ENCODE data around the gene TMEM114.
"Not testable (repeated sequence)": the region's sequence is repeated elsewhere in the genome, so short reads cannot be mapped to it uniquely, and the experiment has no call there.

Gene TMEM114

GRCh38 chr16:8575399-8575798 lies 14.9 kb downstream of the TMEM114 start:
- no peak overlapping the region for H3K27ac ChIP-seq
- TF ChIP-seq ZFX (IDR thresholded peaks at IDR 0.05) (no peak), CTCF (conservative IDR thresholded peaks at IDR 0.05) (no peak)

GRCh38 chr16:8572919-8573724 lies 17.2 kb downstream of the TMEM114 start:
- TF ChIP-seq CTCF (conservative IDR thresholded peaks at IDR 0.05) = peak; percentile 60
- TF ChIP-seq ZFX (IDR thresholded peaks at IDR 0.05) = no peak
- H3K27ac ChIP-seq = no peak overlapping the region

GRCh38 chr16:8572063-8572918 lies 18.0 kb downstream of the TMEM114 start:
- no peak overlapping the region for H3K27ac ChIP-seq
- TF ChIP-seq ZFX (IDR thresholded peaks at IDR 0.05) (no peak), CTCF (conservative IDR thresholded peaks at IDR 0.05) (no peak)

- TF ChIP-seq ZFX (IDR thresholded peaks at IDR 0.05) (no peak), CTCF (conservative IDR thresholded peaks at IDR 0.05) (no peak)
- H3K27ac ChIP-seq = no peak overlapping the region
Measured at GRCh38 chr16:8571061-8571596, 19.2 kb downstream of the TMEM114 start.

GRCh38 chr16:8570393-8570792 lies 19.9 kb downstream of the TMEM114 start:
- not testable (repeated sequence) for H3K27ac ChIP-seq

- no peak for TF ChIP-seq ZFX (IDR thresholded peaks at IDR 0.05)
- no peak for TF ChIP-seq CTCF (conservative IDR thresholded peaks at IDR 0.05)
- no peak overlapping the region for H3K27ac ChIP-seq
Measured at GRCh38 chr16:8569650-8570346, 20.5 kb downstream of the TMEM114 start.

GRCh38 chr16:8568231-8568617 lies 22.1 kb downstream of the TMEM114 start:
- TF ChIP-seq ZFX (IDR thresholded peaks at IDR 0.05) (no peak), CTCF (conservative IDR thresholded peaks at IDR 0.05) (no peak)
- H3K27ac ChIP-seq = no peak overlapping the region
